Neural crest cell (in vitro differentiated cells): Measurements from ENCODE around the gene PNPLA4. TPM values are rescaled to one million over a fixed set of nuclear protein-coding genes. Genes with fewer than 3 reads are reported as not detected.

Experiments
- DNase-seq: peaks from one replicate; pipeline ENCODE4 v3.0.0; 2021; ENCODE audit warnings: low read depth, mixed read lengths, low spot score
- H3K27ac Mint-ChIP-seq: one replicate; pipeline ENCODE4 v1.8.0; 2021; ENCODE audit warnings: mild to moderate bottlenecking, mixed read lengths; ENCODE audit not compliant: unreplicated experiment
- H3K27me3 Mint-ChIP-seq: 2 replicates; pipeline ENCODE4 v1.8.0; 2021; ENCODE audit warnings: low read depth, mild to moderate bottlenecking, mixed read lengths
- H3K36me3 Mint-ChIP-seq: 2 replicates; pipeline ENCODE4 v1.8.0; 2021; ENCODE audit warnings: low read depth, mild to moderate bottlenecking, mixed read lengths
- H3K4me1 Mint-ChIP-seq: 2 replicates; pipeline ENCODE4 v1.8.0; 2021; ENCODE audit warnings: mixed read lengths
- H3K4me3 Mint-ChIP-seq: one replicate; pipeline ENCODE4 v1.8.0; 2021; ENCODE audit warnings: mild to moderate bottlenecking, mixed read lengths
- H3K9me3 Mint-ChIP-seq: 2 replicates; pipeline ENCODE4 v1.8.0; 2021; ENCODE audit warnings: mixed read lengths
- total RNA-seq: library from RNA; stranded (reverse); gene quantifications from 2 replicates; pipeline ENCODE4 v1.2.1, GENCODE V29; 2021
- TF ChIP-seq, protein P1 (sequence below): fragments of 200-600 bp; sonication (generic); conservative IDR thresholded peaks from 2 replicates; pipeline ENCODE4 v1.5.0; 2021; ENCODE audit warnings: antibody characterized with exemption, mild to moderate bottlenecking

Gene PNPLA4
- total RNA-seq, 1 donor from 2014 or later = 13.0 TPM

DNA sequence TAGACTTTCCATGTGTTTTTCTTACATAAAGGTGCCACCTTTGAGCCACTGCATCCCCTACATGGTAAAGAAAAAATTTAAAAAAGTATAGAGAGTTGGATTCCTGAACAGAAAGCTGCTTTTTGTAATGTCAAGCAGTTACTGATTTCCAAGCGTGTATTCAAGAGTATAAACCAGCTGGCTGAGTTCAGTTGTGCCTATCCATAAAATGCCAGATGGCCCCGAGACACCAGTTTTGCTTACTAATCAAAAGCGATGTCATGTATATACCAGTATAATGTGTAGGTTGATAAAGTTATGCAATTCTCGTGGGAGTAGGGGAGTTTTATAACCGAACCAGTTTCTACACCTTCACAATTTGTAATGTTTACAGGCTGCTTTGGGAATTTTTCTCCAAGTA, 26.2 kb upstream of the PNPLA4 start:
- H3K9me3 Mint-ChIP-seq = no peaks in the 10 kb centered on the region
- H3K4me1 Mint-ChIP-seq = no peaks in the 10 kb centered on the region
- TF ChIP-seq, protein P1, sequence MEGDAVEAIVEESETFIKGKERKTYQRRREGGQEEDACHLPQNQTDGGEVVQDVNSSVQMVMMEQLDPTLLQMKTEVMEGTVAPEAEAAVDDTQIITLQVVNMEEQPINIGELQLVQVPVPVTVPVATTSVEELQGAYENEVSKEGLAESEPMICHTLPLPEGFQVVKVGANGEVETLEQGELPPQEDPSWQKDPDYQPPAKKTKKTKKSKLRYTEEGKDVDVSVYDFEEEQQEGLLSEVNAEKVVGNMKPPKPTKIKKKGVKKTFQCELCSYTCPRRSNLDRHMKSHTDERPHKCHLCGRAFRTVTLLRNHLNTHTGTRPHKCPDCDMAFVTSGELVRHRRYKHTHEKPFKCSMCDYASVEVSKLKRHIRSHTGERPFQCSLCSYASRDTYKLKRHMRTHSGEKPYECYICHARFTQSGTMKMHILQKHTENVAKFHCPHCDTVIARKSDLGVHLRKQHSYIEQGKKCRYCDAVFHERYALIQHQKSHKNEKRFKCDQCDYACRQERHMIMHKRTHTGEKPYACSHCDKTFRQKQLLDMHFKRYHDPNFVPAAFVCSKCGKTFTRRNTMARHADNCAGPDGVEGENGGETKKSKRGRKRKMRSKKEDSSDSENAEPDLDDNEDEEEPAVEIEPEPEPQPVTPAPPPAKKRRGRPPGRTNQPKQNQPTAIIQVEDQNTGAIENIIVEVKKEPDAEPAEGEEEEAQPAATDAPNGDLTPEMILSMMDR = no peak
- no peak overlapping the region for H3K27ac Mint-ChIP-seq
- no peak overlapping the region for H3K4me3 Mint-ChIP-seq
- H3K27me3 Mint-ChIP-seq = no peaks in the 10 kb centered on the region
- DNase-seq = no peak
- H3K36me3 Mint-ChIP-seq = no peaks in the 10 kb centered on the region

DNA sequence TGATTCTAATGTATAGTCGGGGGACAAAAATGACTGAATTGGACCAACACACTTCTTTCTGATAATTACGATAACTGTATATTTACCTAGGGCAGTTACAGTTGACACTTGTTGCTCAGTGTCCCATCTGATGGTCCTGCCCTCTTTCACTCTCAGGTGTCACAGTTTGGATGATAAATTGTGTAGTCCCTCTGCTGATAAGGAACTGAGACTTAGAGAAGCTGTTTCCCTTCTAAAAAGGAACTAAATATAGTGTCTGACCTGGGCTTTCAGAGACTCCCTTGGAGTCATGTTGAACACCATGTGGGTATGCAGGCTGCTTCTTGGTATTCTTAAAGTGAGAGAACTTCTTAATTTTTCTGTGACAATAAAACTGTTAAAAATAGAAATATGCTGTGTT, 23.7 kb upstream of the PNPLA4 start:
- H3K27ac Mint-ChIP-seq = no peak overlapping the region
- TF ChIP-seq, protein P1 = no peak
- DNase-seq = no peak
- H3K9me3 Mint-ChIP-seq = no peaks in the 10 kb centered on the region
- no peak overlapping the region for H3K4me3 Mint-ChIP-seq
- no peaks in the 10 kb centered on the region for H3K36me3 Mint-ChIP-seq
- no peaks in the 10 kb centered on the region for H3K4me1 Mint-ChIP-seq
- H3K27me3 Mint-ChIP-seq = no peaks in the 10 kb centered on the region

GRCh38 chrX:7948483-7948882, 21.3 kb upstream of the PNPLA4 start:
- no peaks in the 10 kb centered on the region for H3K4me1 Mint-ChIP-seq
- TF ChIP-seq, protein P1 = no peak
- no peak for DNase-seq
- H3K27ac Mint-ChIP-seq = no peak overlapping the region
- H3K4me3 Mint-ChIP-seq = no peak overlapping the region
- H3K36me3 Mint-ChIP-seq = no peaks in the 10 kb centered on the region
- no peaks in the 10 kb centered on the region for H3K27me3 Mint-ChIP-seq
- no peaks in the 10 kb centered on the region for H3K9me3 Mint-ChIP-seq

- Mint-ChIP-seq H3K4me3 (no peak overlapping the region), H3K27ac (no peak overlapping the region), H3K27me3 (no peaks in the 10 kb centered on the region), H3K4me1 (no peaks in the 10 kb centered on the region), H3K9me3 (no peaks in the 10 kb centered on the region), H3K36me3 (no peaks in the 10 kb centered on the region)
- TF ChIP-seq, protein P1 = no peak
- no peak for DNase-seq
Observed at GRCh38 chrX:7946960-7947359, 19.7 kb upstream of the PNPLA4 start.

DNA sequence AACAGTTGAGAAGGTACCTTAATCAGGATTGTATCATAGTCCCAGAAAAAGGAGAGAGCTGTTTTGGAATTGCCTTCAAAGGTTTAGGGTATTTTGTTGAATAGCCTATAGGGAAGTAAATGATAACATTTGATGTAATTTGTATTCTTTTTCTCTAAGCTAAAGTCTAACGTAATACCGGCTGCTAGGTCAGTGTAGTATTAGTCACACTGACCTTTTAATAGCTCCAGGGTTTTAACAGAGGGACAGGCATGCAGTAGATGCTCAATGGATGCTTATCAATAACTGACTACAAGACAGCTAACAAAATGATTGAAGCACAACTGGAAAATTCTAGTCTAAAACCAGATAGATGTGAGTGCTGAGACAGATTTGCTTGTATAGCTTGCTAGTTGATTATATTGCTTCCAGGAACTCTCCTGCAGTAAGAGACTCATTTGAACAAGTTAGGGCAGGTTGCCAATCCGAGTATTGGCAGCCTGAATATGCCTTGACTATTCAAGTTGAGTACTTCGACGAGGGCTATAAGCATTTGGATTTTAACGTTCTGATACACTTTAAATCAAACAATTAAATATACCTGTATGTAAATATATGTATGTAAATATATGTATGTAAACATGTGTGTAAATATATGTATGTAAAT, 16.5 kb upstream of the PNPLA4 start:
- H3K4me3 Mint-ChIP-seq = no peak overlapping the region
- H3K27ac Mint-ChIP-seq = no peak overlapping the region
- DNase-seq = no peak
- no peaks in the 10 kb centered on the region for H3K36me3 Mint-ChIP-seq
- H3K4me1 Mint-ChIP-seq = peaks cover 3% of the 10 kb centered on the region
- no peaks in the 10 kb centered on the region for H3K9me3 Mint-ChIP-seq
- TF ChIP-seq, protein P1 = no peak
- no peaks in the 10 kb centered on the region for H3K27me3 Mint-ChIP-seq
